NT2/D1 (cell line): ENCODE measurements around the gene TAF11L13.
"Not testable (repeated sequence)": the region's sequence is repeated elsewhere in the genome, so short reads cannot be mapped to it uniquely, and the experiment has no call there.

Source experiments
- SUZ12 ChIP-seq: IDR thresholded peaks from 2 replicates; pipeline ENCODE4 v1.6.1; 2011; ENCODE audit not compliant: insufficient read length, insufficient read depth; ENCODE audit errors: extremely low read depth
- YY1 ChIP-seq: IDR thresholded peaks from 2 replicates; pipeline ENCODE4 v1.6.1; 2011; ENCODE audit not compliant: insufficient read length, insufficient read depth
- ZNF274 ChIP-seq: IDR thresholded peaks from 2 replicates; pipeline ENCODE4 v1.6.1; 2011; ENCODE audit warnings: mild to moderate bottlenecking, low read depth, low read length

GRCh38 chr5:17631788-17632187 is at the start of gene TAF11L13:
- not testable (repeated sequence) for TF ChIP-seq ZNF274, SUZ12, YY1
